IMR-90 (cell line): Measurements from ENCODE around the gene ELL. TPM values are rescaled to one million over a fixed set of nuclear protein-coding genes. Genes with fewer than 3 reads are reported as not detected.

Experiments
- ATAC-seq: fragments of 200-7000 bp; cut with Tn5 transposase; 2 replicates; pipeline ENCODE4 v1.9.1; 2020; ENCODE audit warnings: low read depth, mild to moderate bottlenecking, moderate library complexity
- BruUV-seq: library from RNA; stranded (reverse); fragments of 400-500 nt; replicated peaks from 2 replicates; lab custom pipeline; 2021; lab: Mats Ljungman, UMichigan
- CTCF ChIA-PET: fragments of 300-600 bp; formaldehyde crosslinking; extraction: SDS; loops from one replicate; lab custom pipeline; 2021; ENCODE audit warnings: antibody characterized with exemption; lab: Yijun Ruan, JAX
- POLR2A ChIA-PET: fragments of 300-600 bp; sonication (Branson Sonifier 250); formaldehyde crosslinking; loops from one replicate; lab custom pipeline; 2022; ENCODE audit warnings: antibody characterized with exemption; ENCODE audit not compliant: unreplicated experiment; lab: Charles Lee
- DNase-seq: peaks from one replicate; pipeline ENCODE4 v3.0.0; 2013
- H2AFZ ChIP-seq: replicated peaks from 2 replicates; pipeline ENCODE3; 2013; ENCODE audit warnings: low read length, mild to moderate bottlenecking; ENCODE audit not compliant: poor library complexity
- H2AK5ac ChIP-seq: 2 replicates; pipeline ENCODE4 v1.6.1; 2013; ENCODE audit warnings: low read depth, low read length, inconsistent platforms
- H2AK9ac ChIP-seq: replicated peaks from 2 replicates; pipeline ENCODE3; 2013; ENCODE audit warnings: mild to moderate bottlenecking, low read depth, low read length, moderate library complexity; ENCODE audit not compliant: poor library complexity
- H2BK120ac ChIP-seq: 2 replicates; pipeline ENCODE4 v1.6.1; 2013; ENCODE audit warnings: low read depth, low read length, inconsistent platforms
- H2BK15ac ChIP-seq: 3 replicates; pipeline ENCODE4 v1.6.1; 2013; ENCODE audit warnings: low read depth, low read length, inconsistent platforms
- H2BK20ac ChIP-seq: 2 replicates; pipeline ENCODE4 v1.6.1; 2013; ENCODE audit warnings: low read depth, mild to moderate bottlenecking, inconsistent platforms, low read length, moderate library complexity
- H2BK5ac ChIP-seq: 2 replicates; pipeline ENCODE4 v1.6.1; 2013; ENCODE audit warnings: mild to moderate bottlenecking, low read depth, low read length, inconsistent platforms; ENCODE audit not compliant: poor library complexity, severe bottlenecking
- H3K14ac ChIP-seq: replicated peaks from 2 replicates; pipeline ENCODE4 v1.6.1; 2013; ENCODE audit warnings: low read depth, low read length, inconsistent platforms
- H3K18ac ChIP-seq: 2 replicates; pipeline ENCODE4 v1.6.1; 2013; ENCODE audit warnings: low read depth, low read length, control low read depth
- H3K23ac ChIP-seq: 2 replicates; pipeline ENCODE4 v1.6.1; 2013; ENCODE audit warnings: low read depth, low read length, inconsistent platforms
- H3K27ac ChIP-seq: 2 replicates; pipeline ENCODE4 v1.5.1; 2013; ENCODE audit warnings: mild to moderate bottlenecking, control low read depth, low read length; ENCODE audit not compliant: insufficient read depth
- H3K27me3 ChIP-seq: 2 replicates; pipeline ENCODE4 v1.6.1; 2013; ENCODE audit warnings: low read length; ENCODE audit not compliant: control insufficient read depth, insufficient read depth
- H3K36me3 ChIP-seq: 2 replicates; pipeline ENCODE4 v1.6.1; 2013; ENCODE audit warnings: low read length, mixed read lengths; ENCODE audit not compliant: control insufficient read depth, insufficient read depth
- H3K4ac ChIP-seq: 2 replicates; pipeline ENCODE4 v1.6.1; 2013; ENCODE audit warnings: low read depth, low read length, inconsistent platforms
- H3K4me1 ChIP-seq: 2 replicates; pipeline ENCODE4 v1.6.1; 2013; ENCODE audit warnings: low read length, mixed read lengths; ENCODE audit not compliant: control insufficient read depth, insufficient read depth
- H3K4me2 ChIP-seq: 2 replicates; pipeline ENCODE4 v1.6.1; 2013; ENCODE audit warnings: low read depth, mild to moderate bottlenecking, control low read depth, low read length, moderate library complexity
- H3K4me3 ChIP-seq: 2 replicates; pipeline ENCODE4 v1.5.1; 2013; ENCODE audit warnings: low read depth, mild to moderate bottlenecking, control low read depth, low read length, moderate library complexity; ENCODE audit not compliant: insufficient read depth
- H3K56ac ChIP-seq: 2 replicates; pipeline ENCODE4 v1.6.1; 2013; ENCODE audit warnings: low read length, inconsistent platforms; ENCODE audit not compliant: insufficient read depth; ENCODE audit errors: extremely low read depth
- H3K79me1 ChIP-seq, 2 experiments: 2 replicates each; pipeline ENCODE4 v1.6.1; 2013; ENCODE audit warnings: low read length in 2 of 2, inconsistent platforms in 1 of 2, low read depth in 1 of 2
- H3K9ac ChIP-seq: 2 replicates; pipeline ENCODE4 v1.6.1; 2013; ENCODE audit warnings: low read depth, low read length, control low read depth
- H3K9me1 ChIP-seq: 2 replicates; pipeline ENCODE4 v1.6.1; 2013; ENCODE audit warnings: low read length, inconsistent platforms; ENCODE audit not compliant: insufficient read depth
- H3K9me3 ChIP-seq: 2 replicates; pipeline ENCODE4 v1.6.1; 2013; ENCODE audit warnings: low read length; ENCODE audit not compliant: control insufficient read depth, insufficient read depth
- H4K20me1 ChIP-seq: 2 replicates; pipeline ENCODE4 v1.6.1; 2013; ENCODE audit warnings: low read length, inconsistent platforms; ENCODE audit not compliant: insufficient read depth
- H4K5ac ChIP-seq: 2 replicates; pipeline ENCODE4 v1.6.1; 2013; ENCODE audit warnings: mild to moderate bottlenecking, low read depth, low read length, control low read depth
- H4K8ac ChIP-seq, 2 experiments: 2 replicates each; pipeline ENCODE4 v1.6.1; 2013; ENCODE audit warnings: low read depth in 2 of 2, low read length in 2 of 2, control low read depth in 1 of 2, inconsistent platforms in 1 of 2
- H4K91ac ChIP-seq: 2 replicates; pipeline ENCODE4 v1.6.1; 2013; ENCODE audit warnings: low read depth, low read length, inconsistent platforms; ENCODE audit not compliant: insufficient read depth
- BHLHE40 ChIP-seq: fragments of 150-350 bp; IDR thresholded peaks from 2 replicates; pipeline ENCODE4 v1.6.1; 2016; ENCODE audit warnings: mild to moderate bottlenecking, low read depth, low read length
- CEBPB ChIP-seq: IDR thresholded peaks from 2 replicates; pipeline ENCODE4 v1.6.1; 2012; ENCODE audit warnings: low read depth, low read length, improper control_type of control experiment
- CHD1 ChIP-seq: IDR thresholded peaks from 2 replicates; pipeline ENCODE4 v1.6.1; 2012; ENCODE audit warnings: low read depth, low read length, improper control_type of control experiment
- FOS ChIP-seq: fragments of 150-350 bp; IDR thresholded peaks from 2 replicates; pipeline ENCODE4 v1.6.1; 2016; ENCODE audit warnings: low read depth, low read length
- MAFK ChIP-seq: IDR thresholded peaks from 2 replicates; pipeline ENCODE4 v1.6.1; 2012; ENCODE audit warnings: low read depth, low read length, improper control_type of control experiment
- MAZ ChIP-seq: IDR thresholded peaks from 2 replicates; pipeline ENCODE4 v1.6.1; 2012; ENCODE audit warnings: low read depth, mild to moderate bottlenecking, low read length, improper control_type of control experiment, moderate library complexity, borderline replicate concordance
- MXI1 ChIP-seq: IDR thresholded peaks from 2 replicates; pipeline ENCODE4 v1.6.1; 2012; ENCODE audit warnings: low read depth, mild to moderate bottlenecking, low read length, moderate library complexity, borderline replicate concordance
- NFE2L2 ChIP-seq: fragments of 150-350 bp; IDR thresholded peaks from 2 replicates; pipeline ENCODE4 v1.6.1; 2016; ENCODE audit warnings: low read depth, mild to moderate bottlenecking, low read length
- POLR2A ChIP-seq: IDR thresholded peaks from 2 replicates; pipeline ENCODE4 v1.6.1; 2012; ENCODE audit warnings: mild to moderate bottlenecking, low read depth, low read length
- RAD21 ChIP-seq: IDR thresholded peaks from 2 replicates; pipeline ENCODE4 v1.6.1; 2012; ENCODE audit warnings: low read length, improper control_type of control experiment
- RCOR1 ChIP-seq: IDR thresholded peaks from 2 replicates; pipeline ENCODE4 v1.6.1; 2012; ENCODE audit warnings: mild to moderate bottlenecking, low read length, improper control_type of control experiment; ENCODE audit not compliant: insufficient replicate concordance
- RFX5 ChIP-seq: IDR thresholded peaks from 2 replicates; pipeline ENCODE4 v1.8.0; 2012; ENCODE audit warnings: low read depth, mild to moderate bottlenecking, low read length, moderate library complexity
- SMC3 ChIP-seq: fragments of 150-350 bp; IDR thresholded peaks from 2 replicates; pipeline ENCODE4 v1.6.1; 2016; ENCODE audit warnings: low read depth, mild to moderate bottlenecking, antibody characterized with exemption, low read length, moderate library complexity
- WGBS, 2 experiments: methylation state at CpG; one replicate each; pipeline versions ENCODE4 v1.1.5 to v1.1.7; 2013; ENCODE audit warnings: missing lambda C conversion rate in 2 of 2; ENCODE audit not compliant: insufficient read length in 1 of 2; ENCODE audit errors: extremely low coverage in 2 of 2; 5-methylcytosine and 5-hydroxymethylcytosine counted together
- dilution Hi-C: fragments of 300-500 bp; cut with HindIII; formaldehyde crosslinking; loops from one replicate; pipeline ENCODE4 v1.14.3; 2018; ENCODE audit warnings: low sequenced_read_pairs; ENCODE audit not compliant: unreplicated experiment
- in situ Hi-C: fragments of 300-500 bp; cut with MboI; formaldehyde crosslinking; loops from 3 replicates; pipeline ENCODE4 v1.14.3; 2019; ENCODE audit warnings: low sequenced_read_pairs, inconsistent platforms, mixed read lengths
- intact Hi-C: fragments of 100-400 bp; cut with micrococcal nuclease; formaldehyde crosslinking; loops from 2 replicates; pipeline ENCODE4 v1.10.0; 2022
- polyA plus RNA-seq, 3 experiments: library from polyadenylated mRNA; depleted of rRNA; stranded (reverse); fragments of >200 nt; gene quantifications; 2 replicates each; pipeline ENCODE4 v1.2.3, GENCODE V29; 2012; ENCODE audit warnings: low replicate concordance in 1 of 3
- total RNA-seq: library from RNA; depleted of rRNA; stranded (reverse); fragments of >200 nt; gene quantifications from 2 replicates; pipeline ENCODE4 v1.2.3, GENCODE V29; 2012
- TF ChIP-seq, protein P1 (sequence below): conservative IDR thresholded peaks from 2 replicates; pipeline ENCODE4 v1.5.1; 2012; ENCODE audit warnings: mild to moderate bottlenecking, low read depth, low read length, improper control_type of control experiment
- TF ChIP-seq, protein P2 (sequence below): fragments of 150-350 bp; IDR thresholded peaks from 2 replicates; pipeline ENCODE4 v1.6.1; 2017; ENCODE audit warnings: mild to moderate bottlenecking, antibody characterized with exemption, low read length, low read depth
- TF ChIP-seq, protein P3 (sequence below): fragments of 150-350 bp; IDR thresholded peaks from 2 replicates; pipeline ENCODE4 v1.6.1; 2016; ENCODE audit warnings: low read depth, mild to moderate bottlenecking, low read length, moderate library complexity, borderline replicate concordance

ELL gene
- total and polyA plus RNA-seq, 2 of the 4 experiments (the other 2 are of a cell fraction), result 6.3 to 13.1 TPM

DNA sequence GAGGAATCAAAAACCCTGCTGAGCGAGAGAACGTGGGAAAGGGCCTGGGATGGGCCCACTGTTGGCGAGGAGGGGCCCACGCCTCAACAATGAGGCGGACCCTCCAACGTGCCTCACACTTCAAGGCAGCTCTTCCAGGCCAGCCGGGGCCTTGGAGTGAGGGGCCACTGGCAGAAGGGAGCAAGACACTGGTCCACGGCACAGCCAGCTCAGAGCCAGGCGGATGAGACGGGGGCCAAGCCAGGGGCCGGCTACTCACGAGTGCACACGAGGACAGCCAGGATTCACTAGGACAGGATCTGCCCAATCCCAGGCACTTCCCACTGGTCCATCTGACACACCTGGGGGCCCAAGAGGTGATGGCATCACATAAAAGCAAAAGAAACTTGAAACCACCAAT is 20.5 kb downstream of the ELL start:
- DNase-seq (no peak), ATAC-seq (no peak)
- H3K9me3 ChIP-seq, result no peaks in the 10 kb centered on the region
- intact Hi-C loops (no loop called here), dilution Hi-C loops (no loop called here), in situ Hi-C loops (no loop called here)
- no peak overlapping the region for H2BK120ac ChIP-seq
- H2BK5ac ChIP-seq, result no peak overlapping the region
- no peaks in the 10 kb centered on the region for H3K36me3 ChIP-seq
- no peak overlapping the region for H3K18ac ChIP-seq
- H4K20me1 ChIP-seq, result peaks cover 100% of the 10 kb centered on the region
- CTCF ChIA-PET, result no interaction called here
- H2BK15ac ChIP-seq, result no peak overlapping the region
- no peak overlapping the region for H3K4ac ChIP-seq
- no peak overlapping the region for H4K91ac ChIP-seq
- no peak overlapping the region for H4K5ac ChIP-seq
- no peak overlapping the region for H2AK9ac ChIP-seq
- no peak overlapping the region for H3K56ac ChIP-seq
- H3K4me3 ChIP-seq, result no peak overlapping the region
- H3K4me1 ChIP-seq, result peaks cover 23% of the 10 kb centered on the region
- BruUV-seq, result no TSS peak
- H3K9me1 ChIP-seq, result peaks cover 60% of the 10 kb centered on the region
- peaks cover 14 to 100% of the 10 kb centered on the region in 2 experiments for H3K79me1 ChIP-seq
- no peak overlapping the region for H3K27ac ChIP-seq
- TF ChIP-seq POLR2A, result no peak
- TF ChIP-seq MAFK, result no peak
- TF ChIP-seq NFE2L2, result no peak
- TF ChIP-seq BHLHE40, result no peak
- no peak for TF ChIP-seq MXI1
- TF ChIP-seq RAD21, result no peak
- no peak for TF ChIP-seq SMC3
- TF ChIP-seq, protein P1, sequence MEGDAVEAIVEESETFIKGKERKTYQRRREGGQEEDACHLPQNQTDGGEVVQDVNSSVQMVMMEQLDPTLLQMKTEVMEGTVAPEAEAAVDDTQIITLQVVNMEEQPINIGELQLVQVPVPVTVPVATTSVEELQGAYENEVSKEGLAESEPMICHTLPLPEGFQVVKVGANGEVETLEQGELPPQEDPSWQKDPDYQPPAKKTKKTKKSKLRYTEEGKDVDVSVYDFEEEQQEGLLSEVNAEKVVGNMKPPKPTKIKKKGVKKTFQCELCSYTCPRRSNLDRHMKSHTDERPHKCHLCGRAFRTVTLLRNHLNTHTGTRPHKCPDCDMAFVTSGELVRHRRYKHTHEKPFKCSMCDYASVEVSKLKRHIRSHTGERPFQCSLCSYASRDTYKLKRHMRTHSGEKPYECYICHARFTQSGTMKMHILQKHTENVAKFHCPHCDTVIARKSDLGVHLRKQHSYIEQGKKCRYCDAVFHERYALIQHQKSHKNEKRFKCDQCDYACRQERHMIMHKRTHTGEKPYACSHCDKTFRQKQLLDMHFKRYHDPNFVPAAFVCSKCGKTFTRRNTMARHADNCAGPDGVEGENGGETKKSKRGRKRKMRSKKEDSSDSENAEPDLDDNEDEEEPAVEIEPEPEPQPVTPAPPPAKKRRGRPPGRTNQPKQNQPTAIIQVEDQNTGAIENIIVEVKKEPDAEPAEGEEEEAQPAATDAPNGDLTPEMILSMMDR, result no peak
- TF ChIP-seq, protein P2, sequence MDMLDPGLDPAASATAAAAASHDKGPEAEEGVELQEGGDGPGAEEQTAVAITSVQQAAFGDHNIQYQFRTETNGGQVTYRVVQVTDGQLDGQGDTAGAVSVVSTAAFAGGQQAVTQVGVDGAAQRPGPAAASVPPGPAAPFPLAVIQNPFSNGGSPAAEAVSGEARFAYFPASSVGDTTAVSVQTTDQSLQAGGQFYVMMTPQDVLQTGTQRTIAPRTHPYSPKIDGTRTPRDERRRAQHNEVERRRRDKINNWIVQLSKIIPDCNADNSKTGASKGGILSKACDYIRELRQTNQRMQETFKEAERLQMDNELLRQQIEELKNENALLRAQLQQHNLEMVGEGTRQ, result no peak
- no peak for TF ChIP-seq MAZ
- TF ChIP-seq CEBPB, result no peak
- TF ChIP-seq FOS, result no peak
- no peak for TF ChIP-seq RFX5
- TF ChIP-seq, protein P3, sequence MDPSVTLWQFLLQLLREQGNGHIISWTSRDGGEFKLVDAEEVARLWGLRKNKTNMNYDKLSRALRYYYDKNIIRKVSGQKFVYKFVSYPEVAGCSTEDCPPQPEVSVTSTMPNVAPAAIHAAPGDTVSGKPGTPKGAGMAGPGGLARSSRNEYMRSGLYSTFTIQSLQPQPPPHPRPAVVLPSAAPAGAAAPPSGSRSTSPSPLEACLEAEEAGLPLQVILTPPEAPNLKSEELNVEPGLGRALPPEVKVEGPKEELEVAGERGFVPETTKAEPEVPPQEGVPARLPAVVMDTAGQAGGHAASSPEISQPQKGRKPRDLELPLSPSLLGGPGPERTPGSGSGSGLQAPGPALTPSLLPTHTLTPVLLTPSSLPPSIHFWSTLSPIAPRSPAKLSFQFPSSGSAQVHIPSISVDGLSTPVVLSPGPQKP, result no peak
- TF ChIP-seq CHD1, result no peak
- TF ChIP-seq RCOR1, result no peak
- POLR2A ChIA-PET, result no interaction called here
- H2AFZ ChIP-seq, result no peak overlapping the region
- no peaks in the 10 kb centered on the region for H3K27me3 ChIP-seq
- H3K14ac ChIP-seq, result no peak overlapping the region
- H4K8ac ChIP-seq, result no peak overlapping the region
- WGBS, 2 experiments, result 85% methylated on average over 11 of the region's 13 CpGs; no CpG with 5 or more reads in 1 of the 2 experiments
- H2BK20ac ChIP-seq, result no peak overlapping the region
- H3K23ac ChIP-seq, result no peak overlapping the region
- H3K9ac ChIP-seq, result no peak overlapping the region
- H2AK5ac ChIP-seq, result no peak overlapping the region
- no peak overlapping the region for H3K4me2 ChIP-seq
